T-cell (primary cell): Measurements from ENCODE around the gene CIP2A. TPM values are rescaled to one million over a fixed set of nuclear protein-coding genes. Genes with fewer than 3 reads are reported as not detected.

Experiments used
- ATAC-seq, 4 experiments: fragments of 200-7000 bp in 3 of 4; fragments of 150-1000 bp in 1 of 4; cut with Tn5 transposase; replicated peaks in 1 of 4; 1 replicate in 3 of 4; 2 replicates in 1 of 4; pipeline ENCODE4 v1.10.0; 2021; ENCODE audit warnings: moderate library complexity in 3 of 4, mild to moderate bottlenecking in 2 of 4, moderate number of reproducible peaks in 1 of 4
- CTCF ChIA-PET, 2 donors: fragments of 300-600 bp; sonication (Branson Sonifier 250); formaldehyde crosslinking; loops; one replicate each; lab custom pipeline; 2022; ENCODE audit warnings: antibody characterized with exemption in 2 of 2; lab: Charles Lee
- POLR2A ChIA-PET, 2 donors: fragments of 300-600 bp; sonication (Branson Sonifier 250); formaldehyde crosslinking; loops; one replicate each; lab custom pipeline; 2022; ENCODE audit warnings: antibody characterized with exemption in 2 of 2; lab: Charles Lee
- DNase-seq, 35 experiments: peaks; one replicate each; pipeline versions ENCODE4 v3.0.0 to v3.0.0-alpha.2; 2013 to 2023
- H3K27ac ChIP-seq: one replicate; pipeline ENCODE4 v1.5.1; 2013; ENCODE audit warnings: low read length
- H3K27me3 ChIP-seq, 2 experiments: replicated peaks in 1 of 2; 1 replicate in 1 of 2; 2 replicates in 1 of 2; pipeline versions ENCODE4 v1.6.1 to v1.7.0; 2013; ENCODE audit warnings: low read length in 1 of 2, mixed read lengths in 1 of 2; ENCODE audit not compliant: control insufficient read depth in 2 of 2, insufficient read depth in 2 of 2; ENCODE audit errors: extremely low read depth in 1 of 2
- H3K36me3 ChIP-seq, 2 donors: 1 replicate in 1 of 2; 2 replicates in 1 of 2; pipeline versions ENCODE4 v1.6.1 to v1.7.0; 2013; ENCODE audit warnings: low read length in 1 of 2; ENCODE audit not compliant: control insufficient read depth in 2 of 2, insufficient read depth in 1 of 2; ENCODE audit errors: extremely low read depth in 1 of 2
- H3K4me1 ChIP-seq, 2 experiments: 1 replicate in 1 of 2; 2 replicates in 1 of 2; pipeline versions ENCODE4 v1.6.1 to v1.7.0; 2013; ENCODE audit warnings: low read length in 2 of 2, mixed read lengths in 1 of 2; ENCODE audit not compliant: insufficient read depth in 2 of 2, control insufficient read depth in 1 of 2; ENCODE audit errors: extremely low read depth in 1 of 2
- H3K4me3 ChIP-seq, 2 donors: 1 replicate in 1 of 2; 2 replicates in 1 of 2; pipeline versions ENCODE4 v1.5.1 to v1.7.0; 2013; ENCODE audit warnings: mild to moderate bottlenecking in 2 of 2, low read length in 1 of 2, moderate library complexity in 1 of 2; ENCODE audit not compliant: control insufficient read depth in 1 of 2; ENCODE audit errors: extremely low read depth in 1 of 2
- H3K9me3 ChIP-seq: 2 replicates; pipeline ENCODE4 v1.7.0; 2013
- H3K27ac Mint-ChIP-seq, 2 donors: one replicate each; pipeline ENCODE4 v1.8.0; 2020 to 2021; ENCODE audit warnings: mild to moderate bottlenecking in 2 of 2, mixed read lengths in 2 of 2
- H3K27me3 Mint-ChIP-seq, 2 donors: one replicate each; pipeline ENCODE4 v1.8.0; 2021 to 2022; ENCODE audit warnings: mixed read lengths in 2 of 2
- H3K36me3 Mint-ChIP-seq: one replicate; pipeline ENCODE4 v1.8.0; 2021; ENCODE audit warnings: mixed read lengths
- H3K4me1 Mint-ChIP-seq, 3 donors: one replicate each; pipeline ENCODE4 v1.8.0; 2020 to 2022; ENCODE audit warnings: mixed read lengths in 3 of 3, mild to moderate bottlenecking in 1 of 3
- H3K4me3 Mint-ChIP-seq, 3 donors: one replicate each; pipeline ENCODE4 v1.8.0; 2020 to 2022; ENCODE audit warnings: mild to moderate bottlenecking in 3 of 3, mixed read lengths in 3 of 3, moderate library complexity in 3 of 3
- H3K9me3 Mint-ChIP-seq, 3 donors: one replicate each; pipeline ENCODE4 v1.8.0; 2020 to 2022; ENCODE audit warnings: mixed read lengths in 3 of 3
- WGBS: methylation state at CpG from one replicate; pipeline ENCODE4 v1.1.5; 2013; ENCODE audit warnings: missing lambda C conversion rate; ENCODE audit not compliant: insufficient coverage; 5-methylcytosine and 5-hydroxymethylcytosine counted together
- total RNA-seq, 35 experiments: library from RNA in 6 of 35; stranded (reverse) in 6 of 35; fragments of 120-200 nt in 1 of 35; gene quantifications; one replicate each; pipeline versions ENCODE4 v1.2.1 to v1.2.4 and lab custom pipeline; 2013 to 2026

CIP2A gene
- total RNA-seq, 5 donors from 2014 or later (not counting 1 experiment from before 2014, with no cell fraction given), result 2.5 to 5.1 (median 4.5) TPM

- Histone ChIP-seq H3K27ac (no peak overlapping the region), H3K4me3 (no peak overlapping the region), H3K27me3 (no peaks in the 10 kb centered on the region), H3K4me1 (peaks cover 13 to 27% of the 10 kb centered on the region in 2 experiments), H3K9me3 (no peaks in the 10 kb centered on the region), H3K36me3 (peaks cover 6 to 13% of the 10 kb centered on the region in 2 donors)
- H3K4me3 Mint-ChIP-seq, result no peak overlapping the region
- peaks cover 42% of the 10 kb centered on the region for H3K36me3 Mint-ChIP-seq
- no peak overlapping the region for H3K27ac Mint-ChIP-seq
- CTCF ChIA-PET, result no interaction called here
- WGBS, result no CpG with 5 or more reads among the region's 4 CpGs
- H3K27me3 Mint-ChIP-seq, result no peaks in the 10 kb centered on the region
- DNase-seq (no peak), ATAC-seq (no peak)
- POLR2A ChIA-PET, result no interaction called here
- H3K9me3 Mint-ChIP-seq, result no peaks in the 10 kb centered on the region
- H3K4me1 Mint-ChIP-seq, result peaks cover 27 to 30% (median 28%) of the 10 kb centered on the region in 3 donors
Observed at GRCh38 chr3:108608750-108609149, 19.5 kb upstream of the CIP2A start.

DNA sequence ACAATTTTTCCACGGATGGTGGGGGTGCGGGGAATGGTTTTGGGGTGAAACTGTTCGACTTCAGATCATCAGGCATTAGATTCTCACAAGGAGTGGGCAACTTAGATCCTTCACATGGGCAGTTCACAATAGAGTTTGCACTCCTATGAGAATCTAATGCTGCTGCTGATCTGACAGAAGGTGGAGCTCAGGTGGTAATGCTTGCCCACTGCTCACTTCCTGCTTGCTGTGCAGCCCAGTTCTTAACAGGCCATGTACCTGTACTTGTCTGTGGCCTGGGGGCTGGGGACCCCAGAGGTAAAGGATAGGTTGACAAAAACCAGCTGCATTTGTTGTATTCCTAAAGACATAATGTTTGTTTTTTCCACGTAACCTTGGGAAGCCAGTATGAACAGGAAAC, 16.3 kb upstream of the CIP2A start:
- ChIA-PET POLR2A (interaction anchor here (0.9 to 4.8 kb wide), 3 partner anchors 16 to 225 kb away, joined by 3 to 53 read pairs (median 19); partner anchors contain the start of genes CIP2A (in 2 of the 2) and DZIP3 (in 2 of the 2)), CTCF (interaction anchor here (0.9 to 1.5 kb wide), 4 partner anchors 15 to 310 kb away, joined by 3 to 5 read pairs (median 3); no protein-coding TSS in a partner anchor)
- H3K27ac ChIP-seq, result peak overlapping the region; percentile 4
- Mint-ChIP-seq H3K4me1 (peaks cover 52 to 56% (median 54%) of the 10 kb centered on the region in 3 donors), H3K9me3 (no peaks in the 10 kb centered on the region), H3K36me3 (peaks cover 30% of the 10 kb centered on the region), H3K27ac (peak overlapping the region; percentile 65 to 87), H3K4me3 (peak overlapping the region in 1 of 3 donors; percentile 19), H3K27me3 (no peaks in the 10 kb centered on the region)
- no peaks in the 10 kb centered on the region for H3K27me3 ChIP-seq
- H3K9me3 ChIP-seq, result no peaks in the 10 kb centered on the region
- peaks cover 6% of the 10 kb centered on the region in 2 donors for H3K36me3 ChIP-seq
- no peak overlapping the region for H3K4me3 ChIP-seq
- 50% methylated on average over 2 of the region's 4 CpGs for WGBS
- peak in 4 of 35 experiments; percentile 0 to 31 (median 13) for DNase-seq
- ATAC-seq, result peak; percentile 40 to 61 (median 45)
- peaks cover 17 to 39% of the 10 kb centered on the region in 2 experiments for H3K4me1 ChIP-seq

DNA sequence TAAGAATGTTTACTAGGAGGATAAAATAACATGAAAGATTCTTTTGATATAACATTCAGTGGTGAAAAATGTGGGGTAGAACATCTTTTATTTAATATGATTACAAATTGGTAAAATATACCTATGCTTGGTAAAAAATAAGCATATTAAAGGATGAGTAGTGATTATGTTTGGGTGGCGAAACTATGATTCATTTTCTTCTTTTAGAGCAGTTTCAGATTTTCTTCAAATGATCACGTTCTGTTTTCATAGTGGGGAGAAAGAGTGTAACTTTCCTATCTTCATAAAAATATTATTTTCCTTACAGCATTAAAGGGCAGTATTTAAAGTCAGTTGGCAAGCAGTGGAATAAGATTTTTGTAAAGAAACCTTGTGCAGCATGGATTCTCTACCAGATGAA, 15.8 kb upstream of the CIP2A start:
- Histone ChIP-seq H3K9me3 (no peaks in the 10 kb centered on the region), H3K27ac (no peak overlapping the region), H3K27me3 (no peaks in the 10 kb centered on the region), H3K4me3 (no peak overlapping the region), H3K36me3 (peaks cover 6% of the 10 kb centered on the region in 2 donors), H3K4me1 (peaks cover 17 to 39% of the 10 kb centered on the region in 2 experiments)
- no CpG with 5 or more reads among the region's 2 CpGs for WGBS
- H3K36me3 Mint-ChIP-seq, result peaks cover 26% of the 10 kb centered on the region
- peak overlapping the region in 1 of 2 donors; percentile 87 for H3K27ac Mint-ChIP-seq
- no peak for DNase-seq
- no peaks in the 10 kb centered on the region for H3K27me3 Mint-ChIP-seq
- H3K4me1 Mint-ChIP-seq, result peaks cover 54 to 56% (median 56%) of the 10 kb centered on the region in 3 donors
- ChIA-PET POLR2A (interaction anchor here (3.3 to 4.8 kb wide), 2 partner anchors 15 kb away, joined by 19 to 53 read pairs; partner anchors contain the start of genes CIP2A (in 2 of the 2) and DZIP3 (in 2 of the 2)), CTCF (interaction anchor here in 1 of 2 donors (0.7 kb wide), 1 partner anchor 15 kb away, joined by 4 read pairs; the partner anchor contains the start of genes CIP2A and DZIP3)
- H3K4me3 Mint-ChIP-seq, result peak overlapping the region in 1 of 3 donors; percentile 19
- no peak for ATAC-seq
- no peaks in the 10 kb centered on the region for H3K9me3 Mint-ChIP-seq

- ATAC-seq (peak; percentile 17 to 63 (median 50)), DNase-seq (peak in 10 of 35 experiments; percentile 8 to 65 (median 26))
- Histone ChIP-seq H3K9me3 (no peaks in the 10 kb centered on the region), H3K4me3 (no peak overlapping the region), H3K4me1 (peaks cover 17 to 39% of the 10 kb centered on the region in 2 experiments), H3K27ac (peak overlapping the region; percentile 79), H3K36me3 (peaks cover 0 to under 1% of the 10 kb centered on the region in 2 donors), H3K27me3 (no peaks in the 10 kb centered on the region)
- Mint-ChIP-seq H3K27ac (peak overlapping the region; percentile 89 to 98), H3K4me1 (peaks cover 54 to 64% (median 61%) of the 10 kb centered on the region in 3 donors), H3K36me3 (peaks cover 16% of the 10 kb centered on the region), H3K27me3 (no peaks in the 10 kb centered on the region), H3K4me3 (peak overlapping the region; percentile 65 to 77 (median 66)), H3K9me3 (no peaks in the 10 kb centered on the region)
- ChIA-PET POLR2A (interaction anchor here (0.6 to 4.8 kb wide), 3 partner anchors 14 to 252 kb away, joined by 3 to 53 read pairs (median 19); partner anchors contain the start of genes CIP2A (in 2 of the 2) and DZIP3 (in 2 of the 2)), CTCF (interaction anchor here in 1 of 2 donors (0.7 to 2.7 kb wide), 4 partner anchors 14 to 311 kb away, joined by 3 to 39 read pairs (median 10); partner anchors contain the start of genes CIP2A and DZIP3)
Observed at GRCh38 chr3:108603691-108604090, 14.5 kb upstream of the CIP2A start.

DNA sequence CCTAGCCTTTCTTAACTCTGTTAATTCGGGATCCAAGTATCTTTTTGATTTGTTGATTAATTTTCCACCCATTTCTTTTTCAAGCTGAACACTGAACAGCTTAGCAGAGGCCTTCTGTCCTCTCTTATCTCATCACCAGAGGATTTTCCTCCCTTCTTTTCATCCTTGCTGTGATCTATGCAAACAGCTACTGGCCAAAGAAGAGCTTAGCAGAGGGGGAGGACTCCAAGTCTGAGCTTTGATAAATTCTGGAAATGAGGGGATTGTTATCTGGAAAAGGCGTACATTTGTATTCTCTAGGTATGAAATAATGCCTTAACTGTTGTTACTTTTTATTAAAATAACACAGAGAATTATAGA, 13.7 kb upstream of the CIP2A start:
- ChIA-PET POLR2A (interaction anchor here (0.5 to 4.8 kb wide), 4 partner anchors 13 to 513 kb away, joined by 3 to 53 read pairs (median 13); partner anchors contain the start of genes CIP2A (in 2 of the 2) and DZIP3 (in 2 of the 2)), CTCF (interaction anchor here (0.6 to 2.7 kb wide), 10 partner anchors 9 to 312 kb away, joined by 3 to 39 read pairs (median 4); partner anchors contain the start of genes CIP2A (in 1 of the 2) and DZIP3 (in 1 of the 2))
- H3K4me3 ChIP-seq, result peak overlapping the region; percentile 20 to 35
- DNase-seq (no peak), ATAC-seq (peak in 2 of 4 experiments; percentile 3 to 17)
- peak overlapping the region; percentile 79 for H3K27ac ChIP-seq
- Mint-ChIP-seq H3K4me3 (peak overlapping the region; percentile 65 to 77 (median 73)), H3K27me3 (no peaks in the 10 kb centered on the region), H3K27ac (peak overlapping the region; percentile 89 to 98), H3K9me3 (no peaks in the 10 kb centered on the region), H3K4me1 (peaks cover 54 to 64% (median 61%) of the 10 kb centered on the region in 3 donors), H3K36me3 (peaks cover 12% of the 10 kb centered on the region)
- no CpG with 5 or more reads among the region's 2 CpGs for WGBS
- H3K36me3 ChIP-seq, result no peaks in the 10 kb centered on the region
- no peaks in the 10 kb centered on the region for H3K27me3 ChIP-seq
- no peaks in the 10 kb centered on the region for H3K9me3 ChIP-seq
- peaks cover 17 to 39% of the 10 kb centered on the region in 2 experiments for H3K4me1 ChIP-seq

GRCh38 chr3:108602249-108602934, 13.2 kb upstream of the CIP2A start:
- Histone ChIP-seq H3K36me3 (no peaks in the 10 kb centered on the region), H3K27ac (peak overlapping the region; percentile 79), H3K27me3 (no peaks in the 10 kb centered on the region), H3K9me3 (no peaks in the 10 kb centered on the region), H3K4me3 (peak overlapping the region; percentile 20 to 35), H3K4me1 (peaks cover 17 to 39% of the 10 kb centered on the region in 2 experiments)
- Mint-ChIP-seq H3K27ac (peak overlapping the region; percentile 89 to 98), H3K4me1 (peaks cover 54 to 64% (median 61%) of the 10 kb centered on the region in 3 donors), H3K4me3 (peak overlapping the region; percentile 65 to 77 (median 73)), H3K9me3 (no peaks in the 10 kb centered on the region), H3K36me3 (peaks cover 8% of the 10 kb centered on the region), H3K27me3 (no peaks in the 10 kb centered on the region)
- ATAC-seq (peak; percentile 76 to 94 (median 84)), DNase-seq (peak in 31 of 35 experiments; percentile 22 to 71 (median 34))
- ChIA-PET POLR2A (interaction anchor here (0.5 to 4.8 kb wide), 7 partner anchors 13 to 1194 kb away, joined by 3 to 53 read pairs (median 7); partner anchors contain the start of genes CIP2A (in 2 of the 2) and DZIP3 (in 2 of the 2)), CTCF (interaction anchor here (0.6 to 2.7 kb wide), 16 partner anchors 8 to 691 kb away, joined by 3 to 39 read pairs (median 4); partner anchors contain the start of genes CIP2A (in 1 of the 2) and DZIP3 (in 1 of the 2))
- WGBS, result no CpG with 5 or more reads among the region's 5 CpGs
